ENCODE measurements around the gene BCR. TPM values are rescaled to one million over a fixed set of nuclear protein-coding genes. Genes with fewer than 3 reads are reported as not detected.
A peak's percentile ranks its signal among the peaks of the same experiment; 100 is the strongest.

The BCR gene
- total RNA-seq, 1 donor from 2014 or later: 102 TPM

- no peaks in the 10 kb centered on the region for H3K27me3 Mint-ChIP-seq
- TF ChIP-seq CTCF (IDR thresholded peaks at IDR 0.05; ENCODE audit: unreplicated experiment): no peak
- H3K27ac Mint-ChIP-seq: peak overlapping the region; percentile 96
- H3K4me1 Mint-ChIP-seq (ENCODE audit: low read depth): peaks cover 62% of the 10 kb centered on the region
- no peak for DNase-seq (ENCODE audit: low spot score, unreplicated experiment)
- no peaks in the 10 kb centered on the region for H3K9me3 Mint-ChIP-seq (ENCODE audit: low read depth)
- peaks cover 1% of the 10 kb centered on the region for H3K36me3 Mint-ChIP-seq (ENCODE audit: insufficient read depth)
- H3K4me3 Mint-ChIP-seq (ENCODE audit: low read depth): no peak overlapping the region
Observed at GRCh38 chr22:23217171-23218052, 37.1 kb downstream of the BCR start.

GRCh38 chr22:23218053-23218866 is 38.0 kb downstream of the BCR start:
- no peak for DNase-seq (ENCODE audit: low spot score, unreplicated experiment)
- H3K4me3 Mint-ChIP-seq (ENCODE audit: low read depth): peak overlapping the region; percentile 58
- no peak for TF ChIP-seq CTCF (IDR thresholded peaks at IDR 0.05; ENCODE audit: unreplicated experiment)
- peak overlapping the region; percentile 96 for H3K27ac Mint-ChIP-seq
- peaks cover 1% of the 10 kb centered on the region for H3K36me3 Mint-ChIP-seq (ENCODE audit: insufficient read depth)
- H3K9me3 Mint-ChIP-seq (ENCODE audit: low read depth): no peaks in the 10 kb centered on the region
- peaks cover 67% of the 10 kb centered on the region for H3K4me1 Mint-ChIP-seq (ENCODE audit: low read depth)
- H3K27me3 Mint-ChIP-seq: no peaks in the 10 kb centered on the region

GRCh38 chr22:23218867-23219251 is 38.5 kb downstream of the BCR start:
- no peak for TF ChIP-seq CTCF (IDR thresholded peaks at IDR 0.05; ENCODE audit: unreplicated experiment)
- peak; percentile 50 for DNase-seq (ENCODE audit: low spot score, unreplicated experiment)
- Mint-ChIP-seq H3K4me3 (ENCODE audit: low read depth) (peak overlapping the region; percentile 58), H3K27me3 (no peaks in the 10 kb centered on the region), H3K9me3 (ENCODE audit: low read depth) (no peaks in the 10 kb centered on the region), H3K27ac (peak overlapping the region; percentile 96), H3K4me1 (ENCODE audit: low read depth) (peaks cover 72% of the 10 kb centered on the region), H3K36me3 (ENCODE audit: insufficient read depth) (peaks cover 1% of the 10 kb centered on the region)

GRCh38 chr22:23219317-23219716 is 39.0 kb downstream of the BCR start:
- Mint-ChIP-seq H3K4me3 (ENCODE audit: low read depth) (no peak overlapping the region), H3K4me1 (ENCODE audit: low read depth) (peaks cover 72% of the 10 kb centered on the region), H3K36me3 (ENCODE audit: insufficient read depth) (peaks cover 1% of the 10 kb centered on the region), H3K27me3 (no peaks in the 10 kb centered on the region), H3K27ac (peak overlapping the region; percentile 79), H3K9me3 (ENCODE audit: low read depth) (no peaks in the 10 kb centered on the region)
- no peak for DNase-seq (ENCODE audit: low spot score, unreplicated experiment)
- no peak for TF ChIP-seq CTCF (IDR thresholded peaks at IDR 0.05; ENCODE audit: unreplicated experiment)

- peak overlapping the region; percentile 84 for H3K27ac Mint-ChIP-seq
- H3K9me3 Mint-ChIP-seq (ENCODE audit: low read depth): no peaks in the 10 kb centered on the region
- no peaks in the 10 kb centered on the region for H3K27me3 Mint-ChIP-seq
- no peak for TF ChIP-seq CTCF (IDR thresholded peaks at IDR 0.05; ENCODE audit: unreplicated experiment)
- no peak for DNase-seq (ENCODE audit: low spot score, unreplicated experiment)
- peaks cover 73% of the 10 kb centered on the region for H3K4me1 Mint-ChIP-seq (ENCODE audit: low read depth)
- no peaks in the 10 kb centered on the region for H3K36me3 Mint-ChIP-seq (ENCODE audit: insufficient read depth)
- H3K4me3 Mint-ChIP-seq (ENCODE audit: low read depth): no peak overlapping the region
Observed at GRCh38 chr22:23219822-23220484, 39.6 kb downstream of the BCR start.
